GM12801 (cell line): ENCODE data around the gene SLC38A8.

Source experiments
- CTCF ChIP-seq: IDR thresholded peaks from one replicate; pipeline ENCODE4 v1.5.1; 2011; ENCODE audit warnings: control low read depth; ENCODE audit not compliant: insufficient read length; ENCODE audit errors: extremely low read depth

Gene SLC38A8

GRCh38 chr16:84014570-84015327 lies 27.8 kb downstream of the SLC38A8 start:
- no peak for TF ChIP-seq CTCF

GRCh38 chr16:84013787-84014569 lies 28.6 kb downstream of the SLC38A8 start:
- no peak for TF ChIP-seq CTCF

- TF ChIP-seq CTCF = no peak
Observed at GRCh38 chr16:84009282-84009681, 33.3 kb downstream of the SLC38A8 start.

DNA sequence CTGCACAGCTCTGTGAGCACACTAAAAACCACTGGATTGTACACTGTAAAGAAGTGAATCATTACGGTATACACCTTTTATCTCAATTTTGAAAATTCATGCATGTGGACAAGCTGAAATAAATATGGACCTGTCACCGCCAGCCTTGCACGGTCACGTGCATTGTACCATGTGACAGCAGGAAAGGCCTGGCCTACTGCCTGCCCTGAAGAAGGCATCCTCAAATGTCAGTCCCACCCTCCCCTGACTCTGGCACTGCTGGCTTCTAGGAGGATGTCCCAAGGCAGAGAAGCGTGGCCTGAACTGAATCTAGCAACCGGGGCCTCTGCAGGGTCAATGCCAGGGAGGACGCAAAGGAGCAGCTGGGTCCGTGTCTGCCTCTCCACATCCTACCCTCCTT lies 34.6 kb downstream of the SLC38A8 start:
- TF ChIP-seq CTCF = no peak

- no peak for TF ChIP-seq CTCF
Observed at GRCh38 chr16:84007520-84007919, 35.1 kb downstream of the SLC38A8 start.

DNA sequence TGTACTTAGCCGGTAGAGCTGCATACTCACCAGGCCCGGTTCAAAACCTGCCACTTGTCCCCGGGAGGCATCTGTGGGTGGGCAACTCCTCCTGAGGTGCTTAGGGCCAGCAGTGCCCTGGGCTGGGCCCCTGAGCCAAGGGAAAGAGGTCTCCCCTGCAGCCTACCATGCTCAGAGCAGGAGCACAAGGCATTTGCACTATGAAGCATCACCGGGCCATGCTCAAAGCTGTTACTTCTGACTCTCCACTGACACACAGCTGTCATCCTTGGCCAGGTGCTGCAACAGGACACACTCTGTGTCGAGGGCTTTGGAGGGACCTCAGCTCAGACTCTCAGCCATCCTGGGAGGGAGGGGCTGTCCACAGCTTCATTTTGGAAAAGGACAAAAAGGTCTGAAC lies 37.2 kb downstream of the SLC38A8 start:
- TF ChIP-seq CTCF = no peak

GRCh38 chr16:84004442-84004841 lies 38.2 kb downstream of the SLC38A8 start:
- TF ChIP-seq CTCF = no peak
